ENCODE measurements around the gene DEFB125. TPM values are rescaled to one million over a fixed set of nuclear protein-coding genes. Genes with fewer than 3 reads are reported as not detected.

Gene DEFB125
- total and polyA plus RNA-seq, 4 donors, result not detected

- DNase-seq (ENCODE audit: low spot score), result no peak
- Histone ChIP-seq H3K9ac (ENCODE audit: low read depth in 1 of 2, low read length in 2 of 2) (no peak overlapping the region), H3K4me1 (ENCODE audit: control insufficient read depth in 4 of 4, insufficient read depth in 4 of 4, low read length in 3 of 4) (no peaks in the 10 kb centered on the region), H3K9me3 (ENCODE audit: control insufficient read depth in 4 of 4, low read length in 3 of 4) (no peaks in the 10 kb centered on the region), H3K4me3 (ENCODE audit: low read depth in 1 of 3, low read length in 3 of 3) (no peak overlapping the region), H3K27ac (ENCODE audit: low read depth in 1 of 2, low read length in 2 of 2) (no peak overlapping the region), H3K36me3 (ENCODE audit: control insufficient read depth in 4 of 4, insufficient read depth in 3 of 4, low read depth in 1 of 4, low read length in 3 of 4) (no peaks in the 10 kb centered on the region), H3K27me3 (ENCODE audit: control insufficient read depth in 4 of 4, insufficient read depth in 4 of 4, low read length in 3 of 4) (peaks cover 0 to 6% (median 2%) of the 10 kb centered on the region in 4 donors)
- TF ChIP-seq CTCF (IDR thresholded peaks at IDR 0.05; ENCODE audit: low read depth, low read length, missing input control) (no peak), REST (IDR thresholded peaks at IDR 0.05) (no peak), YY1 (IDR thresholded peaks at IDR 0.05) (no peak), HNF4A (conservative IDR thresholded peaks at IDR 0.05) (no peak), ZBTB33 (IDR thresholded peaks at IDR 0.05) (no peak), EGR1 (IDR thresholded peaks at IDR 0.05; ENCODE audit: low read depth in 2 of 2) (no peak), HNF4G (IDR thresholded peaks at IDR 0.05) (no peak), ATF3 (IDR thresholded peaks at IDR 0.05) (no peak), JUND (IDR thresholded peaks at IDR 0.05) (no peak), MAX (IDR thresholded peaks at IDR 0.05) (no peak), FOXA2 (IDR thresholded peaks at IDR 0.05) (no peak), RAD21 (IDR thresholded peaks at IDR 0.05) (no peak)
Measured at GRCh38 chr20:101975-102374, 14.5 kb downstream of the DEFB125 start.

- TF ChIP-seq FOXA1 (IDR thresholded peaks at IDR 0.05) (no peak), GABPA (IDR thresholded peaks at IDR 0.05 in 1 of 2, conservative IDR thresholded peaks at IDR 0.05 in 1 of 2) (no peak)
- no peak overlapping the region for H3K9ac ChIP-seq (ENCODE audit: low read depth in 1 of 2, low read length in 2 of 2)
- no peak for DNase-seq (ENCODE audit: low spot score)
- H3K9me3 ChIP-seq (ENCODE audit: control insufficient read depth in 4 of 4, low read length in 3 of 4), result no peaks in the 10 kb centered on the region
- no peak overlapping the region for H3K4me3 ChIP-seq (ENCODE audit: low read depth in 1 of 3, low read length in 3 of 3)
- H3K36me3 ChIP-seq (ENCODE audit: control insufficient read depth in 4 of 4, insufficient read depth in 3 of 4, low read depth in 1 of 4, low read length in 3 of 4), result no peaks in the 10 kb centered on the region
- H3K27ac ChIP-seq (ENCODE audit: low read depth in 1 of 2, low read length in 2 of 2), result no peak overlapping the region
- 78% methylated on average over 5 of the region's 5 CpGs for WGBS
- peaks cover 0 to 6% (median 2%) of the 10 kb centered on the region in 4 donors for H3K27me3 ChIP-seq (ENCODE audit: control insufficient read depth in 4 of 4, insufficient read depth in 4 of 4, low read length in 3 of 4)
- H3K4me1 ChIP-seq (ENCODE audit: control insufficient read depth in 4 of 4, insufficient read depth in 4 of 4, low read length in 3 of 4), result no peaks in the 10 kb centered on the region
Measured at GRCh38 chr20:103456-103855, 16.0 kb downstream of the DEFB125 start.

Measured in liver (tissue), 9 donors.